A549 (cell line): Measurements from ENCODE around the gene CDC16.

Experiments
- CHD2 ChIP-seq: fragments of 150-350 bp; IDR thresholded peaks from 2 replicates; pipeline ENCODE4 v1.6.1; 2014; ENCODE audit warnings: low read length; ENCODE audit not compliant: partially characterized antibody
- CTCF ChIP-seq: fragments of >200 bp; sonication (Bioruptor Twin); formaldehyde crosslinking; IDR thresholded peaks from 3 replicates; pipeline ENCODE4 v1.5.1; 2016
- EHMT2 ChIP-seq: fragments of 200-600 bp; sonication (generic); IDR thresholded peaks from 2 replicates; pipeline ENCODE4 v1.6.1; 2016; ENCODE audit warnings: antibody characterized with exemption, low read depth, mild to moderate bottlenecking, moderate library complexity
- EP300 ChIP-seq, 2 experiments: fragments of >200 bp; sonication (Bioruptor Twin); formaldehyde crosslinking; IDR thresholded peaks; 2 replicates in 1 of 2; 3 replicates in 1 of 2; pipeline ENCODE4 v1.6.1; 2016 to 2017
- HDAC2 ChIP-seq: fragments of 200-600 bp; sonication (generic); IDR thresholded peaks from 2 replicates; pipeline ENCODE4 v1.6.1; 2016
- MAZ ChIP-seq: fragments of 150-350 bp; IDR thresholded peaks from 2 replicates; pipeline ENCODE4 v1.6.1; 2014; ENCODE audit warnings: antibody characterized with exemption, low read depth, low read length, borderline replicate concordance
- PHF8 ChIP-seq: fragments of 200-600 bp; sonication (generic); IDR thresholded peaks from 2 replicates; pipeline ENCODE4 v1.6.1; 2016; ENCODE audit warnings: low read depth, mild to moderate bottlenecking, antibody characterized with exemption, moderate library complexity, borderline replicate concordance
- POLR2A ChIP-seq: IDR thresholded peaks from 2 replicates; pipeline ENCODE4 v1.6.1; 2012; ENCODE audit warnings: mild to moderate bottlenecking, low read length
- RAD21 ChIP-seq, 2 experiments: fragments of >200 bp in 1 of 2; sonication (Bioruptor Twin) in 1 of 2; formaldehyde crosslinking in 1 of 2; IDR thresholded peaks in 1 of 2; conservative IDR thresholded peaks in 1 of 2; 2 replicates in 1 of 2; 3 replicates in 1 of 2; pipeline ENCODE4 v1.6.1; 2012 to 2018; ENCODE audit warnings: inconsistent platforms in 1 of 2
- RNF2 ChIP-seq: fragments of 200-600 bp; sonication (generic); IDR thresholded peaks from 2 replicates; pipeline ENCODE4 v1.6.1; 2016; ENCODE audit warnings: low read depth, mild to moderate bottlenecking, antibody characterized with exemption, moderate library complexity, borderline replicate concordance
- SMC3 ChIP-seq: fragments of >200 bp; sonication (Bioruptor Twin); formaldehyde crosslinking; IDR thresholded peaks from 3 replicates; pipeline ENCODE4 v1.6.1; 2018; ENCODE audit warnings: inconsistent platforms
- USF2 ChIP-seq: fragments of 450-650 bp; IDR thresholded peaks from 2 replicates; pipeline ENCODE4 v1.6.1; 2014; ENCODE audit warnings: antibody characterized with exemption

GRCh38 chr13:114234645-114235421 lies at the start of gene CDC16:
- TF ChIP-seq PHF8 = peak; percentile 86
- TF ChIP-seq CTCF = no peak
- no peak for TF ChIP-seq RAD21 (conservative IDR thresholded peaks at IDR 0.05 in 1 of 2, IDR thresholded peaks at IDR 0.05 in 1 of 2)
- no peak for TF ChIP-seq MAZ
- TF ChIP-seq CHD2 = no peak
- TF ChIP-seq POLR2A = peak; percentile 45
- TF ChIP-seq EP300 (IDR thresholded peaks at IDR 0.05) = no peak
- TF ChIP-seq HDAC2 = no peak
- no peak for TF ChIP-seq USF2
- TF ChIP-seq EHMT2 = no peak
- no peak for TF ChIP-seq SMC3
- peak; percentile 87; the same call in 1 of the 2 replicates for TF ChIP-seq RNF2
